IPS DF 4.7 (cell line): Measurements from ENCODE around the gene YRDC.

Experiments
- DNase-seq: peaks from one replicate; pipeline ENCODE4 v3.0.0-alpha.2; 2013; ENCODE audit warnings: low spot score; ENCODE audit errors: extremely low read depth

Gene YRDC

GRCh38 chr1:37822906-37823815, 15.2 kb upstream of the YRDC start:
- no peak for DNase-seq

- no peak for DNase-seq
Measured at GRCh38 chr1:37821481-37821880, 13.5 kb upstream of the YRDC start.

GRCh38 chr1:37817481-37817880, 9.5 kb upstream of the YRDC start:
- DNase-seq, result no peak

- DNase-seq, result no peak
Measured at GRCh38 chr1:37814252-37814651, 6.2 kb upstream of the YRDC start.

GRCh38 chr1:37813529-37814145, 5.6 kb upstream of the YRDC start:
- DNase-seq, result no peak

GRCh38 chr1:37811027-37811655, 3.1 kb upstream of the YRDC start:
- DNase-seq, result no peak

GRCh38 chr1:37809942-37810341, 1.9 kb upstream of the YRDC start:
- DNase-seq, result no peak

GRCh38 chr1:37808369-37809319, 636 bp upstream of the YRDC start:
- DNase-seq, result no peak

- no peak for DNase-seq
Measured at GRCh38 chr1:37807220-37807554, 821 bp downstream of the YRDC start.

- DNase-seq, result no peak
Measured at GRCh38 chr1:37802439-37802838, 5.6 kb downstream of the YRDC start.

- no peak for DNase-seq
Measured at GRCh38 chr1:37797750-37798345, 10.2 kb downstream of the YRDC start.

- no peak for DNase-seq
Measured at GRCh38 chr1:37795340-37796125, 12.5 kb downstream of the YRDC start.

GRCh38 chr1:37794372-37795339, 13.4 kb downstream of the YRDC start:
- no peak for DNase-seq

GRCh38 chr1:37793773-37794371, 14.1 kb downstream of the YRDC start, which contains the start of gene MANEAL:
Gene MANEAL (plus strand): TSS chr1:37793847. CDS start chr1:37794183, 336 bp downstream.
- no peak for DNase-seq

GRCh38 chr1:37792943-37793686, 14.9 kb downstream of the YRDC start:
- no peak for DNase-seq

- no peak for DNase-seq
Measured at GRCh38 chr1:37782491-37782890, 25.5 kb downstream of the YRDC start.

GRCh38 chr1:37778654-37779053, 29.4 kb downstream of the YRDC start:
- no peak for DNase-seq
